ENCODE measurements around the gene PRRC2B. TPM values are rescaled to one million over a fixed set of nuclear protein-coding genes. Genes with fewer than 3 reads are reported as not detected.

The PRRC2B gene
- total and polyA plus RNA-seq, 2 of the 8 experiments (the other 6 are each of a cell fraction or from before 2014, with no cell fraction given) = 37.3 to 249 TPM

DNA sequence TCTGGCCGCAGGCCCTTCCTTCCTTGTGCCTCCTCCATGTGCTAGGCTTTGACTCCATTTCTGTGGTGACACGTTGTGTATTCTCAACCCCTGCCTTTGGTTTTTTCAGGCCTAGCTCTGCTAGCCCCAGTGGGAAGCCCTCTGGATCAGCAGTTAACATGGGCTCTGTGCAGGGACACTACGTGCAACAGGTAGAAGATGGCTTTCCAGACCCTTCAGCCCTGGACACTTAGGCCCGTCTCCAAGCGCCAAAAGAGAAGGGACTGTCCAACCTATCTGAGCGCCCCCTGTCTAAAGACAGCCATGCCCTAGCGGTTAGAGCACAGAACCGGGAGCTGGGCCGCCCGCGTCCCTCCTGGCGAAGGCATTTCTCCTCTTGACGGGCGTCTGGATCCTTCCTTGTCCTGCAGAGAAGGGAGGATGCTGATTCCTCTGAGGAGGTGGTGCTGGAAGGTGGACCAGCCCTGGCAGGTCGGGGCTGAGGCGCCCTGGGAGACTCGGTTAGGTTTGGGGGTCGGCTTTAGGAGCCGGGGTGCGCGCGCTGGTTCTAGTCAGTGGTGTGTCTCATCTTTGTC is 100.5 kb downstream of the PRRC2B start:
- Histone ChIP-seq H2BK5ac (ENCODE audit: low read depth, low read length) (no peak overlapping the region), H2BK120ac (replicated peaks; ENCODE audit: low read depth, low read length) (no peak overlapping the region), H3K18ac (ENCODE audit: extremely low read depth, low read length) (no peak overlapping the region), H4K91ac (replicated peaks; ENCODE audit: insufficient read length, low read length) (no peak overlapping the region), H3K14ac (ENCODE audit: insufficient read length) (no peak overlapping the region), H3K56ac (replicated peaks; ENCODE audit: insufficient read length, low read depth, low read length) (no peak overlapping the region), H3K4me3 (ENCODE audit: extremely low read depth in 1 of 4, insufficient read depth in 2 of 4, low read depth in 3 of 4, low read length in 4 of 4) (no peak overlapping the region), H3K27me3 (replicated peaks in 1 of 4; ENCODE audit: control insufficient read depth in 3 of 4, extremely low read depth in 1 of 4, insufficient read depth in 3 of 4, low read length in 3 of 4) (no peaks in the 10 kb centered on the region), H2BK12ac (ENCODE audit: low read depth, low read length) (no peak overlapping the region), H4K8ac (ENCODE audit: extremely low read depth, insufficient read depth, low read length) (no peak overlapping the region), H3K4me2 (ENCODE audit: insufficient read depth in 1 of 2, low read depth in 2 of 2, low read length in 2 of 2) (no peak overlapping the region), H2AK5ac (ENCODE audit: low read depth, low read length) (no peak overlapping the region), H3K4me1 (replicated peaks in 1 of 4; ENCODE audit: control insufficient read depth in 3 of 4, insufficient read depth in 4 of 4, low read length in 3 of 4) (no peaks in the 10 kb centered on the region), H3K23me2 (ENCODE audit: low read depth, low read length) (no peaks in the 10 kb centered on the region), H3K9me3 (ENCODE audit: insufficient read depth in 2 of 2, low read depth in 1 of 2, low read length in 1 of 2) (no peaks in the 10 kb centered on the region), H2BK15ac (ENCODE audit: low read length) (no peak overlapping the region), H4K20me1 (replicated peaks in 1 of 2; ENCODE audit: control insufficient read depth in 1 of 2, insufficient read depth in 2 of 2, low read length in 2 of 2) (peaks cover 8 to 21% of the 10 kb centered on the region in 2 experiments), H3K79me1 (ENCODE audit: low read depth, low read length) (peaks cover 3% of the 10 kb centered on the region), H3K4ac (replicated peaks; ENCODE audit: insufficient read length, low read depth, low read length) (no peak overlapping the region), H3K36me3 (ENCODE audit: control insufficient read depth in 2 of 4, insufficient read depth in 4 of 4, low read length in 3 of 4) (peaks cover 68 to 96% (median 91%) of the 10 kb centered on the region in 4 experiments), H3K27ac (ENCODE audit: low read depth, low read length) (no peak overlapping the region), H2AFZ (ENCODE audit: low read length) (no peak overlapping the region), H3K79me2 (ENCODE audit: control insufficient read depth in 1 of 2, insufficient read depth in 2 of 2, low read length in 2 of 2) (no peaks in the 10 kb centered on the region; a peak in 1 of 4 replicates), H3K23ac (ENCODE audit: insufficient read length) (no peak overlapping the region), H4K5ac (ENCODE audit: insufficient read length, low read depth, low read length) (no peak overlapping the region), H2BK20ac (ENCODE audit: low read length) (no peak overlapping the region), H3K9ac (replicated peaks in 1 of 4; ENCODE audit: extremely low read depth in 1 of 4, low read depth in 3 of 4, low read length in 3 of 4) (no peak overlapping the region)
- ChIA-PET POLR2A (ENCODE audit: partially characterized antibody) (interaction anchor here (0.8 to 1.8 kb wide), 6 partner anchors 9 to 83 kb away, joined by 3 to 6 read pairs (median 4); no protein-coding TSS in a partner anchor), CTCF (ENCODE audit: partially characterized antibody) (interaction anchor here (1.6 kb wide), 1 partner anchor 9 kb away, joined by 4 read pairs; no protein-coding TSS in a partner anchor)
- FAIRE-seq (no peak), DNase-seq (ENCODE audit: low read depth in 1 of 2, low spot score in 2 of 2) (no peak)
- 94% methylated on average over 21 of the region's 22 CpGs; no CpG with 5 or more reads in 1 of the 2 experiments for WGBS, 2 experiments (ENCODE audit: extremely low coverage in 1 of 2, insufficient coverage in 1 of 2, insufficient read length in 1 of 2, insufficient replicate concordance in 2 of 2, low coverage in 1 of 2, low lambda C conversion rate in 2 of 2, missing lambda C conversion rate in 1 of 2)
- TF ChIP-seq MAFK (IDR thresholded peaks at IDR 0.05; ENCODE audit: low read depth, low read length) = no peak
- TF ChIP-seq, protein P1, sequence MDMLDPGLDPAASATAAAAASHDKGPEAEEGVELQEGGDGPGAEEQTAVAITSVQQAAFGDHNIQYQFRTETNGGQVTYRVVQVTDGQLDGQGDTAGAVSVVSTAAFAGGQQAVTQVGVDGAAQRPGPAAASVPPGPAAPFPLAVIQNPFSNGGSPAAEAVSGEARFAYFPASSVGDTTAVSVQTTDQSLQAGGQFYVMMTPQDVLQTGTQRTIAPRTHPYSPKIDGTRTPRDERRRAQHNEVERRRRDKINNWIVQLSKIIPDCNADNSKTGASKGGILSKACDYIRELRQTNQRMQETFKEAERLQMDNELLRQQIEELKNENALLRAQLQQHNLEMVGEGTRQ (IDR thresholded peaks at IDR 0.05; ENCODE audit: low read length) = no peak
- no peak for TF ChIP-seq BRCA1 (IDR thresholded peaks at IDR 0.05; ENCODE audit: low read depth, low read length)
- TF ChIP-seq TBP (IDR thresholded peaks at IDR 0.05; ENCODE audit: low read depth, low read length) = no peak
- TF ChIP-seq CEBPB (IDR thresholded peaks at IDR 0.05; ENCODE audit: low read depth, low read length) = no peak
- TF ChIP-seq, protein P2, sequence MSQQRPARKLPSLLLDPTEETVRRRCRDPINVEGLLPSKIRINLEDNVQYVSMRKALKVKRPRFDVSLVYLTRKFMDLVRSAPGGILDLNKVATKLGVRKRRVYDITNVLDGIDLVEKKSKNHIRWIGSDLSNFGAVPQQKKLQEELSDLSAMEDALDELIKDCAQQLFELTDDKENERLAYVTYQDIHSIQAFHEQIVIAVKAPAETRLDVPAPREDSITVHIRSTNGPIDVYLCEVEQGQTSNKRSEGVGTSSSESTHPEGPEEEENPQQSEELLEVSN (IDR thresholded peaks at IDR 0.05) = no peak
- TF ChIP-seq, protein P3, sequence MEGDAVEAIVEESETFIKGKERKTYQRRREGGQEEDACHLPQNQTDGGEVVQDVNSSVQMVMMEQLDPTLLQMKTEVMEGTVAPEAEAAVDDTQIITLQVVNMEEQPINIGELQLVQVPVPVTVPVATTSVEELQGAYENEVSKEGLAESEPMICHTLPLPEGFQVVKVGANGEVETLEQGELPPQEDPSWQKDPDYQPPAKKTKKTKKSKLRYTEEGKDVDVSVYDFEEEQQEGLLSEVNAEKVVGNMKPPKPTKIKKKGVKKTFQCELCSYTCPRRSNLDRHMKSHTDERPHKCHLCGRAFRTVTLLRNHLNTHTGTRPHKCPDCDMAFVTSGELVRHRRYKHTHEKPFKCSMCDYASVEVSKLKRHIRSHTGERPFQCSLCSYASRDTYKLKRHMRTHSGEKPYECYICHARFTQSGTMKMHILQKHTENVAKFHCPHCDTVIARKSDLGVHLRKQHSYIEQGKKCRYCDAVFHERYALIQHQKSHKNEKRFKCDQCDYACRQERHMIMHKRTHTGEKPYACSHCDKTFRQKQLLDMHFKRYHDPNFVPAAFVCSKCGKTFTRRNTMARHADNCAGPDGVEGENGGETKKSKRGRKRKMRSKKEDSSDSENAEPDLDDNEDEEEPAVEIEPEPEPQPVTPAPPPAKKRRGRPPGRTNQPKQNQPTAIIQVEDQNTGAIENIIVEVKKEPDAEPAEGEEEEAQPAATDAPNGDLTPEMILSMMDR (IDR thresholded peaks at IDR 0.05; ENCODE audit: control extremely low read depth in 1 of 3, insufficient read depth in 1 of 3, low read depth in 1 of 3, low read length in 3 of 3) = no peak
- no peak for TF ChIP-seq CHD2 (IDR thresholded peaks at IDR 0.05; ENCODE audit: low read length)
- TF ChIP-seq KDM1A (IDR thresholded peaks at IDR 0.05; ENCODE audit: borderline replicate concordance, low read length) = no peak
- no peak for TF ChIP-seq CREB1 (IDR thresholded peaks at IDR 0.05)

Measured in H1 (cell line).